Activated CD8-positive, alpha-beta T cell treated with anti-CD3 and anti-CD28 coated beads, Interleukin-2, amount 10 ng/mL, durations not matched to agents 7 days and 5 days (primary cell): ENCODE data around the gene SLC4A1AP. TPM values are rescaled to one million over a fixed set of nuclear protein-coding genes. Genes with fewer than 3 reads are reported as not detected.
"Not testable (repeated sequence)": the region's sequence is repeated elsewhere in the genome, so short reads cannot be mapped to it uniquely, and the experiment has no call there.

ENCODE experiments used
- ATAC-seq: fragments of 150-1000 bp; cut with Tn5 transposase; one replicate; pipeline ENCODE4 v1.10.0; 2021; ENCODE audit warnings: moderate library complexity
- CTCF ChIA-PET: fragments of 350-600 bp; sonication (Branson Sonifier 250); formaldehyde crosslinking; loops from one replicate; lab custom pipeline; 2021; ENCODE audit warnings: antibody characterized with exemption; lab: Charles Lee
- POLR2A ChIA-PET: fragments of 350-600 bp; sonication (Branson Sonifier 250); formaldehyde crosslinking; loops from one replicate; lab custom pipeline; 2021; ENCODE audit warnings: antibody characterized with exemption; lab: Charles Lee
- DNase-seq: peaks from one replicate; pipeline ENCODE4 v3.0.0-alpha.2; 2020
- H3K27ac Mint-ChIP-seq: one replicate; pipeline ENCODE4 v1.8.0; 2021; ENCODE audit warnings: mild to moderate bottlenecking, mixed read lengths
- H3K27me3 Mint-ChIP-seq: one replicate; pipeline ENCODE4 v1.8.0; 2021; ENCODE audit warnings: low read depth, mixed read lengths
- H3K36me3 Mint-ChIP-seq: one replicate; pipeline ENCODE4 v1.8.0; 2021; ENCODE audit warnings: low read depth, mixed read lengths
- H3K4me1 Mint-ChIP-seq: one replicate; pipeline ENCODE4 v1.8.0; 2021; ENCODE audit warnings: low read depth, mixed read lengths
- H3K4me3 Mint-ChIP-seq: one replicate; pipeline ENCODE4 v1.8.0; 2021; ENCODE audit warnings: mild to moderate bottlenecking, mixed read lengths
- H3K9me3 Mint-ChIP-seq: one replicate; pipeline ENCODE4 v1.8.0; 2022; ENCODE audit warnings: mixed read lengths; ENCODE audit not compliant: insufficient read depth
- total RNA-seq, 2 experiments: library from RNA; stranded (reverse); gene quantifications; one replicate each; pipeline ENCODE4 v1.2.3, GENCODE V29; 2021

Gene SLC4A1AP
- 10 to 100 TPM; 24.2 to 25.2 TPM for total RNA-seq

GRCh38 chr2:27663285-27664153 is at the start of gene SLC4A1AP, which contains the start of gene SUPT7L:
TSS of gene SLC4A1AP (plus strand) at chr2:27663889. CDS start at chr2:27663915, 26 bp downstream.
TSS of gene SUPT7L (minus strand) at chr2:27663614. CDS start at chr2:27662192, 1,422 bp downstream.
- Mint-ChIP-seq H3K4me3 (peak within 1 kb of the TSS; percentile 99), H3K9me3 (no peaks in the 10 kb centered on the region), H3K36me3 (peaks cover 38% of the 10 kb centered on the region), H3K4me1 (peaks cover 45% of the 10 kb centered on the region), H3K27me3 (no peaks in the 10 kb centered on the region), H3K27ac (peak within 1 kb of the TSS; percentile 100)
- ATAC-seq (peak; percentile 83), DNase-seq (peak; percentile 81)
- CTCF ChIA-PET = interaction anchor here (0.8 to 2.0 kb wide), 5 partner anchors 13 to 32 kb away, joined by 3 to 27 read pairs (median 3); no protein-coding TSS in a partner anchor
- POLR2A ChIA-PET = interaction anchor here (0.5 to 1.9 kb wide), 19 partner anchors 8 to 613 kb away, joined by 3 to 7 read pairs (median 4); partner anchors contain the start of genes AGBL5, CCDC121, GPN1 and MRPL33

GRCh38 chr2:27613985-27614384 is 49.7 kb upstream of the SLC4A1AP start:
- no peak for ATAC-seq
- H3K4me1 Mint-ChIP-seq = no peaks in the 10 kb centered on the region
- H3K4me3 Mint-ChIP-seq = no peak overlapping the region
- peaks cover 56% of the 10 kb centered on the region for H3K36me3 Mint-ChIP-seq
- no peaks in the 10 kb centered on the region for H3K27me3 Mint-ChIP-seq
- H3K9me3 Mint-ChIP-seq = no peaks in the 10 kb centered on the region
- CTCF ChIA-PET = no interaction called here
- no peak for DNase-seq
- POLR2A ChIA-PET = interaction anchor here (0.6 kb wide), 1 partner anchor 77 kb away, joined by 3 read pairs; a partner anchor contains a TSS
- no peak overlapping the region for H3K27ac Mint-ChIP-seq

- H3K27me3 Mint-ChIP-seq = no peaks in the 10 kb centered on the region
Observed at GRCh38 chr2:27615316-27615715, 48.4 kb upstream of the SLC4A1AP start.

GRCh38 chr2:27621524-27621923 is 42.2 kb upstream of the SLC4A1AP start:
- Mint-ChIP-seq H3K4me1 (peaks cover 1% of the 10 kb centered on the region), H3K36me3 (peaks cover 57% of the 10 kb centered on the region), H3K27ac (no peak overlapping the region), H3K9me3 (no peaks in the 10 kb centered on the region), H3K4me3 (no peak overlapping the region), H3K27me3 (no peaks in the 10 kb centered on the region)
- ChIA-PET POLR2A (interaction anchor here (0.8 kb wide), 1 partner anchor 190 kb away, joined by 3 read pairs; no protein-coding TSS in a partner anchor), CTCF (interaction anchor here (2.4 kb wide), 1 partner anchor 62 kb away, joined by 8 read pairs; no protein-coding TSS in a partner anchor)
- no peak for ATAC-seq
- DNase-seq = no peak

More at GRCh38 chr2:27615316-27615715, 48.4 kb upstream of the SLC4A1AP start:
- H3K4me3 Mint-ChIP-seq = no peak overlapping the region
- peaks cover 61% of the 10 kb centered on the region for H3K36me3 Mint-ChIP-seq
- no peak overlapping the region for H3K27ac Mint-ChIP-seq
- ChIA-PET CTCF (no interaction called here), POLR2A (no interaction called here)
- H3K4me1 Mint-ChIP-seq = no peaks in the 10 kb centered on the region
- ATAC-seq = no peak
- H3K9me3 Mint-ChIP-seq = no peaks in the 10 kb centered on the region
- no peak for DNase-seq

GRCh38 chr2:27622921-27623384 is 40.7 kb upstream of the SLC4A1AP start:
- H3K27me3 Mint-ChIP-seq = no peaks in the 10 kb centered on the region
- no peak for DNase-seq
- CTCF ChIA-PET = interaction anchor here (2.4 kb wide), 1 partner anchor 60 kb away, joined by 8 read pairs; no protein-coding TSS in a partner anchor
- POLR2A ChIA-PET = no interaction called here
- no peak for ATAC-seq
- H3K4me1 Mint-ChIP-seq = peaks cover 16% of the 10 kb centered on the region
- H3K9me3 Mint-ChIP-seq = no peaks in the 10 kb centered on the region
- peaks cover 47% of the 10 kb centered on the region for H3K36me3 Mint-ChIP-seq
- H3K4me3 Mint-ChIP-seq = no peak overlapping the region
- no peak overlapping the region for H3K27ac Mint-ChIP-seq

GRCh38 chr2:27624943-27625342 is 38.7 kb upstream of the SLC4A1AP start:
- DNase-seq = no peak
- ChIA-PET CTCF (no interaction called here), POLR2A (no interaction called here)
- Mint-ChIP-seq H3K9me3 (no peaks in the 10 kb centered on the region), H3K27ac (no peak overlapping the region), H3K4me1 (peaks cover 19% of the 10 kb centered on the region), H3K36me3 (peaks cover 38% of the 10 kb centered on the region), H3K27me3 (no peaks in the 10 kb centered on the region), H3K4me3 (no peak overlapping the region)
- no peak for ATAC-seq

GRCh38 chr2:27626323-27626722 is 37.4 kb upstream of the SLC4A1AP start:
- H3K36me3 Mint-ChIP-seq = peaks cover 41% of the 10 kb centered on the region
- H3K4me1 Mint-ChIP-seq = peaks cover 28% of the 10 kb centered on the region
- H3K27me3 Mint-ChIP-seq, POLR2A ChIA-PET, H3K9me3 Mint-ChIP-seq, ATAC-seq, H3K4me3 Mint-ChIP-seq, H3K27ac Mint-ChIP-seq, DNase-seq: not testable (repeated sequence)
- CTCF ChIA-PET = interaction anchor here (1.1 to 4.2 kb wide), 2 partner anchors 43 to 57 kb away, joined by 3 to 27 read pairs; partner anchors contain the start of gene ZNF512

- H3K9me3 Mint-ChIP-seq, H3K27me3 Mint-ChIP-seq, DNase-seq, ATAC-seq, H3K4me3 Mint-ChIP-seq, POLR2A ChIA-PET: not testable (repeated sequence)
- Mint-ChIP-seq H3K27ac (peak overlapping the region; percentile 65), H3K4me1 (peaks cover 31% of the 10 kb centered on the region), H3K36me3 (peaks cover 42% of the 10 kb centered on the region)
- CTCF ChIA-PET = interaction anchor here (1.1 to 4.2 kb wide), 2 partner anchors 44 to 57 kb away, joined by 3 to 27 read pairs; partner anchors contain the start of gene ZNF512
Observed at GRCh38 chr2:27626921-27627320, 36.8 kb upstream of the SLC4A1AP start.

- H3K4me1 Mint-ChIP-seq = peaks cover 34% of the 10 kb centered on the region
- POLR2A ChIA-PET = interaction anchor here (0.6 to 2.0 kb wide), 9 partner anchors 10 to 958 kb away, joined by 3 to 9 read pairs (median 3); partner anchors contain the start of genes PPM1G, SLC4A1AP, SUPT7L and ZNF512
- CTCF ChIA-PET = interaction anchor here (0.9 to 4.2 kb wide), 5 partner anchors 56 to 219 kb away, joined by 3 to 27 read pairs (median 3); partner anchors contain the start of genes NRBP1 and PPM1G
Observed at GRCh38 chr2:27627963-27628766, 35.5 kb upstream of the SLC4A1AP start.

GRCh38 chr2:27628767-27629709 is 34.7 kb upstream of the SLC4A1AP start, which contains the start of the genes CCDC121 and GPN1:
TSS of gene CCDC121 (minus strand) at chr2:27629012. CDS start at chr2:27627799, 1,213 bp downstream.
TSS of gene GPN1 (plus strand) at chr2:27629050. CDS start at chr2:27629059, 9 bp downstream.
- DNase-seq (peak; percentile 98), ATAC-seq (peak; percentile 98)
- ChIA-PET POLR2A (interaction anchor here (0.6 to 2.0 kb wide), 8 partner anchors 9 to 957 kb away, joined by 3 to 9 read pairs (median 4); partner anchors contain the start of genes PPM1G, SLC4A1AP, SUPT7L and ZNF512), CTCF (interaction anchor here (1.0 to 4.2 kb wide), 4 partner anchors 55 to 220 kb away, joined by 3 to 27 read pairs (median 3); partner anchors contain the start of genes NRBP1 and PPM1G)
- Mint-ChIP-seq H3K27ac (peak within 1 kb of the TSS; percentile 26), H3K27me3 (no peaks in the 10 kb centered on the region), H3K36me3 (peaks cover 40% of the 10 kb centered on the region), H3K4me1 (peaks cover 36% of the 10 kb centered on the region), H3K4me3 (no peak within 1 kb of the TSS), H3K9me3 (no peaks in the 10 kb centered on the region)

More at GRCh38 chr2:27627963-27628766, 35.5 kb upstream of the SLC4A1AP start:
- Mint-ChIP-seq H3K4me3 (no peak overlapping the region), H3K27me3 (no peaks in the 10 kb centered on the region), H3K9me3 (no peaks in the 10 kb centered on the region), H3K27ac (peak overlapping the region; percentile 26), H3K36me3 (peaks cover 39% of the 10 kb centered on the region)
- peak; percentile 52 for ATAC-seq
- no peak for DNase-seq
